ENCODE measurements around the gene ESR1. TPM values are rescaled to one million over a fixed set of nuclear protein-coding genes. Genes with fewer than 3 reads are reported as not detected.

ESR1 gene
- total RNA-seq, 1 donor from 2014 or later = 0.05 TPM

- Histone ChIP-seq H3K4me1 (ENCODE audit: insufficient read depth, low read length) (no peaks in the 10 kb centered on the region), H3K9me3 (ENCODE audit: insufficient read depth, low read depth, low read length) (no peaks in the 10 kb centered on the region), H3K27ac (ENCODE audit: low read depth, low read length) (no peak overlapping the region), H3K4me3 (ENCODE audit: insufficient read depth, low read depth, low read length) (no peak overlapping the region), H3K9ac (ENCODE audit: low read length) (no peak overlapping the region), H3K79me2 (ENCODE audit: insufficient read depth, low read length) (no peaks in the 10 kb centered on the region), H2AFZ (ENCODE audit: low read depth, low read length) (no peak overlapping the region), H3K27me3 (ENCODE audit: insufficient read depth, low read length) (peaks cover 16% of the 10 kb centered on the region), H4K20me1 (ENCODE audit: insufficient read depth, low read length) (no peaks in the 10 kb centered on the region), H3K4me2 (ENCODE audit: low read length) (no peak overlapping the region), H3K36me3 (ENCODE audit: insufficient read depth, low read length) (no peaks in the 10 kb centered on the region)
- DNase-seq (ENCODE audit: low read depth) (no peak), FAIRE-seq (no peak)
- Mint-ChIP-seq H3K9me3 (ENCODE audit: unreplicated experiment) (no peaks in the 10 kb centered on the region), H3K27ac (ENCODE audit: unreplicated experiment) (no peak overlapping the region), H3K4me3 (ENCODE audit: unreplicated experiment) (no peak overlapping the region), H3K27me3 (ENCODE audit: low read depth, unreplicated experiment) (peaks cover 36% of the 10 kb centered on the region), H3K36me3 (ENCODE audit: low read depth, unreplicated experiment) (no peaks in the 10 kb centered on the region), H3K4me1 (ENCODE audit: low read depth, unreplicated experiment) (no peaks in the 10 kb centered on the region)
- TF ChIP-seq EZH2 (IDR thresholded peaks at IDR 0.05; ENCODE audit: insufficient read depth, low read length) = no peak
- TF ChIP-seq CTCF (IDR thresholded peaks at IDR 0.05; ENCODE audit: insufficient read depth, low read depth, low read length) = no peak
These were observed 7.1 kb downstream of the ESR1 start for GRCh38 chr6:151814614-151815013.

GRCh38 chr6:151822252-151823111, 15.0 kb downstream of the ESR1 start:
- no peaks in the 10 kb centered on the region for H3K79me2 ChIP-seq (ENCODE audit: insufficient read depth, low read length)

More at GRCh38 chr6:151822252-151823111, 15.0 kb downstream of the ESR1 start:
- no peak for DNase-seq (ENCODE audit: low read depth)
- H3K4me2 ChIP-seq (ENCODE audit: low read length) = no peak overlapping the region
- no peak overlapping the region for H2AFZ ChIP-seq (ENCODE audit: low read depth, low read length)
- Mint-ChIP-seq H3K9me3 (ENCODE audit: unreplicated experiment) (peaks cover 3% of the 10 kb centered on the region), H3K4me1 (ENCODE audit: low read depth, unreplicated experiment) (no peaks in the 10 kb centered on the region), H3K36me3 (ENCODE audit: low read depth, unreplicated experiment) (no peaks in the 10 kb centered on the region), H3K27me3 (ENCODE audit: low read depth, unreplicated experiment) (peaks cover 14% of the 10 kb centered on the region), H3K4me3 (ENCODE audit: unreplicated experiment) (no peak overlapping the region), H3K27ac (ENCODE audit: unreplicated experiment) (no peak overlapping the region)
- no peaks in the 10 kb centered on the region for H3K4me1 ChIP-seq (ENCODE audit: insufficient read depth, low read length)
- no peaks in the 10 kb centered on the region for H3K36me3 ChIP-seq (ENCODE audit: insufficient read depth, low read length)
- H3K4me3 ChIP-seq (ENCODE audit: insufficient read depth, low read depth, low read length) = no peak overlapping the region
- no peaks in the 10 kb centered on the region for H3K27me3 ChIP-seq (ENCODE audit: insufficient read depth, low read length)
- no peak overlapping the region for H3K9ac ChIP-seq (ENCODE audit: low read length)
- no peaks in the 10 kb centered on the region for H3K9me3 ChIP-seq (ENCODE audit: insufficient read depth, low read depth, low read length)
- no peak for FAIRE-seq
- no peak for TF ChIP-seq EZH2 (IDR thresholded peaks at IDR 0.05; ENCODE audit: insufficient read depth, low read length)
- TF ChIP-seq CTCF (IDR thresholded peaks at IDR 0.05; ENCODE audit: insufficient read depth, low read depth, low read length) = no peak
- no peak overlapping the region for H3K27ac ChIP-seq (ENCODE audit: low read depth, low read length)
- no peaks in the 10 kb centered on the region for H4K20me1 ChIP-seq (ENCODE audit: insufficient read depth, low read length)
